Vagina (tissue), 2 donors: ENCODE measurements around the gene KLC4.

Experiments used
- CTCF ChIP-seq, 3 experiments: fragments of 450-650 bp in 2 of 3; fragments of 200-600 bp in 1 of 3; sonication (generic) in 1 of 3; IDR thresholded peaks; one replicate each; pipeline ENCODE4 v1.5.1; 2017 to 2019; ENCODE audit warnings: antibody characterized with exemption in 3 of 3, mild to moderate bottlenecking in 2 of 3, moderate library complexity in 2 of 3
- POLR2A ChIP-seq, 2 donors: fragments of 450-650 bp; IDR thresholded peaks; one replicate each; pipeline ENCODE4 v1.6.1; 2017; ENCODE audit warnings: antibody characterized with exemption in 2 of 2, mild to moderate bottlenecking in 2 of 2, moderate library complexity in 2 of 2
- POLR2AphosphoS5 ChIP-seq, 2 donors: sonication (generic); formaldehyde crosslinking; IDR thresholded peaks; one replicate each; pipeline ENCODE4 v1.9.0; 2017; ENCODE audit warnings: antibody characterized with exemption in 2 of 2, mild to moderate bottlenecking in 2 of 2, low read depth in 1 of 2; ENCODE audit not compliant: insufficient read depth in 1 of 2

- TF ChIP-seq POLR2AphosphoS5 (IDR thresholded peaks at IDR 0.05; ENCODE audit: insufficient read depth in 1 of 2, low read depth in 1 of 2), result peak; percentile 52 to 61
- no peak for TF ChIP-seq CTCF (IDR thresholded peaks at IDR 0.05)
- no peak for TF ChIP-seq POLR2A (IDR thresholded peaks at IDR 0.05)
Observed at GRCh38 chr6:43120944-43121913, 61.8 kb downstream of the KLC4 start.
